Activated CD4-positive, alpha-beta T cell treated with anti-CD3 and anti-CD28 coated beads, Interleukin-2, amount 10 ng/mL, durations not matched to agents 7 days and 5 days (primary cell): Measurements from ENCODE around the gene MDFI. TPM values are rescaled to one million over a fixed set of nuclear protein-coding genes. Genes with fewer than 3 reads are reported as not detected.
"Not testable (repeated sequence)": the region's sequence is repeated elsewhere in the genome, so short reads cannot be mapped to it uniquely, and the experiment has no call there.

ENCODE experiments used
- CTCF ChIA-PET: fragments of 350-600 bp; sonication (Branson Sonifier 250); formaldehyde crosslinking; loops from one replicate; lab custom pipeline; 2021; ENCODE audit warnings: antibody characterized with exemption; lab: Charles Lee
- POLR2A ChIA-PET: fragments of 350-600 bp; sonication (Branson Sonifier 250); formaldehyde crosslinking; loops from one replicate; lab custom pipeline; 2021; ENCODE audit warnings: antibody characterized with exemption; lab: Charles Lee
- DNase-seq: peaks from one replicate; pipeline ENCODE4 v3.0.0-alpha.2; 2020
- H3K27ac Mint-ChIP-seq: one replicate; pipeline ENCODE4 v1.8.0; 2021; ENCODE audit warnings: mild to moderate bottlenecking, moderate library complexity, mixed read lengths
- H3K27me3 Mint-ChIP-seq: one replicate; pipeline ENCODE4 v1.8.0; 2021; ENCODE audit warnings: mixed read lengths
- H3K36me3 Mint-ChIP-seq: one replicate; pipeline ENCODE4 v1.8.0; 2021; ENCODE audit warnings: low read depth, mixed read lengths
- H3K4me1 Mint-ChIP-seq: one replicate; pipeline ENCODE4 v1.8.0; 2021; ENCODE audit warnings: mixed read lengths
- H3K4me3 Mint-ChIP-seq: one replicate; pipeline ENCODE4 v1.8.0; 2021; ENCODE audit warnings: mild to moderate bottlenecking, moderate library complexity, mixed read lengths
- H3K9me3 Mint-ChIP-seq: one replicate; pipeline ENCODE4 v1.8.0; 2021; ENCODE audit warnings: mixed read lengths
- total RNA-seq, 2 experiments: library from RNA; stranded (reverse); gene quantifications; one replicate each; pipeline ENCODE4 v1.2.3, GENCODE V29; 2021

Gene MDFI
- total RNA-seq, 2 experiments from 2014 or later = not detected

GRCh38 chr6:41607036-41607435 is 31.2 kb upstream of the MDFI start:
- ChIA-PET CTCF (interaction anchor here (0.9 kb wide), 1 partner anchor 8 kb away, joined by 3 read pairs; no protein-coding TSS in a partner anchor), POLR2A (no interaction called here)
- Mint-ChIP-seq H3K36me3 (no peaks in the 10 kb centered on the region), H3K9me3 (no peaks in the 10 kb centered on the region), H3K4me1 (peaks cover 4% of the 10 kb centered on the region), H3K4me3 (no peak overlapping the region), H3K27ac (no peak overlapping the region), H3K27me3 (no peaks in the 10 kb centered on the region)
- DNase-seq = no peak

GRCh38 chr6:41607736-41608135 is 30.5 kb upstream of the MDFI start:
- no peak overlapping the region for H3K27ac Mint-ChIP-seq

GRCh38 chr6:41608443-41609151 is 29.7 kb upstream of the MDFI start:
- Mint-ChIP-seq H3K4me3 (no peak overlapping the region), H3K27ac (no peak overlapping the region), H3K36me3 (no peaks in the 10 kb centered on the region), H3K9me3 (peaks cover 5% of the 10 kb centered on the region), H3K27me3 (peaks cover under 1% of the 10 kb centered on the region), H3K4me1 (no peaks in the 10 kb centered on the region)
- ChIA-PET POLR2A (no interaction called here), CTCF (interaction anchor here (1.6 kb wide), 1 partner anchor 13 kb away, joined by 3 read pairs; no protein-coding TSS in a partner anchor)
- no peak for DNase-seq

More at GRCh38 chr6:41607736-41608135, 30.5 kb upstream of the MDFI start:
- POLR2A ChIA-PET = no interaction called here
- H3K27me3 Mint-ChIP-seq = no peaks in the 10 kb centered on the region
- DNase-seq = no peak
- H3K4me3 Mint-ChIP-seq = no peak overlapping the region
- H3K4me1 Mint-ChIP-seq = peaks cover 3% of the 10 kb centered on the region
- H3K9me3 Mint-ChIP-seq = peaks cover 3% of the 10 kb centered on the region
- H3K36me3 Mint-ChIP-seq = no peaks in the 10 kb centered on the region
- CTCF ChIA-PET = no interaction called here

GRCh38 chr6:41614715-41615114 is 23.6 kb upstream of the MDFI start:
- H3K36me3 Mint-ChIP-seq = no peaks in the 10 kb centered on the region
- H3K27ac Mint-ChIP-seq = no peak overlapping the region
- no peak for DNase-seq
- no peaks in the 10 kb centered on the region for H3K4me1 Mint-ChIP-seq
- H3K4me3 Mint-ChIP-seq = no peak overlapping the region
- CTCF ChIA-PET = interaction anchor here (0.8 to 1.2 kb wide), 2 partner anchors 8 to 12 kb away, joined by 3 read pairs; no protein-coding TSS in a partner anchor
- H3K27me3 Mint-ChIP-seq = peaks cover 9% of the 10 kb centered on the region
- POLR2A ChIA-PET = no interaction called here
- H3K9me3 Mint-ChIP-seq = peaks cover 5% of the 10 kb centered on the region

- ChIA-PET POLR2A (no interaction called here), CTCF (interaction anchor here (0.8 to 1.2 kb wide), 2 partner anchors 9 to 13 kb away, joined by 3 read pairs; no protein-coding TSS in a partner anchor)
- Mint-ChIP-seq H3K27ac (no peak overlapping the region), H3K4me3 (no peak overlapping the region), H3K36me3 (no peaks in the 10 kb centered on the region), H3K9me3 (peaks cover 5% of the 10 kb centered on the region), H3K4me1 (no peaks in the 10 kb centered on the region), H3K27me3 (peaks cover 11% of the 10 kb centered on the region)
- DNase-seq = no peak
Observed at GRCh38 chr6:41615311-41615710, 23.0 kb upstream of the MDFI start.

- no peaks in the 10 kb centered on the region for H3K4me1 Mint-ChIP-seq
- no peak overlapping the region for H3K4me3 Mint-ChIP-seq
- no peak overlapping the region for H3K27ac Mint-ChIP-seq
- no peaks in the 10 kb centered on the region for H3K36me3 Mint-ChIP-seq
- no peak for DNase-seq
- ChIA-PET POLR2A (no interaction called here), CTCF (interaction anchor here (0.6 kb wide), 1 partner anchor 97 kb away, joined by 4 read pairs; no protein-coding TSS in a partner anchor)
- H3K27me3 Mint-ChIP-seq = peaks cover 23% of the 10 kb centered on the region
- peaks cover 5% of the 10 kb centered on the region for H3K9me3 Mint-ChIP-seq
Observed at GRCh38 chr6:41618598-41618997, 19.7 kb upstream of the MDFI start.

GRCh38 chr6:41619193-41619592 is 19.1 kb upstream of the MDFI start:
- H3K4me1 Mint-ChIP-seq, POLR2A ChIA-PET, H3K4me3 Mint-ChIP-seq, CTCF ChIA-PET, H3K9me3 Mint-ChIP-seq, H3K27ac Mint-ChIP-seq, H3K36me3 Mint-ChIP-seq, DNase-seq: not testable (repeated sequence)
- peaks cover 19% of the 10 kb centered on the region for H3K27me3 Mint-ChIP-seq

GRCh38 chr6:41621367-41621766 is 16.9 kb upstream of the MDFI start:
- ChIA-PET CTCF (no interaction called here), POLR2A (no interaction called here)
- H3K4me1 Mint-ChIP-seq = peaks cover 11% of the 10 kb centered on the region
- peaks cover 8% of the 10 kb centered on the region for H3K9me3 Mint-ChIP-seq
- peaks cover 19% of the 10 kb centered on the region for H3K27me3 Mint-ChIP-seq
- no peak overlapping the region for H3K27ac Mint-ChIP-seq
- no peak for DNase-seq
- no peak overlapping the region for H3K4me3 Mint-ChIP-seq
- no peaks in the 10 kb centered on the region for H3K36me3 Mint-ChIP-seq

- H3K9me3 Mint-ChIP-seq = peaks cover 8% of the 10 kb centered on the region
- ChIA-PET POLR2A (no interaction called here), CTCF (no interaction called here)
- H3K4me1 Mint-ChIP-seq = peaks cover 11% of the 10 kb centered on the region
- no peak overlapping the region for H3K4me3 Mint-ChIP-seq
- DNase-seq = no peak
- peaks cover 19% of the 10 kb centered on the region for H3K27me3 Mint-ChIP-seq
- no peak overlapping the region for H3K27ac Mint-ChIP-seq
- H3K36me3 Mint-ChIP-seq = no peaks in the 10 kb centered on the region
Observed at GRCh38 chr6:41621802-41622201, 16.5 kb upstream of the MDFI start.

- POLR2A ChIA-PET = no interaction called here
- CTCF ChIA-PET = no interaction called here
Observed at GRCh38 chr6:41622206-41622988, 15.9 kb upstream of the MDFI start.

GRCh38 chr6:41623330-41623729 is 14.9 kb upstream of the MDFI start:
- ChIA-PET POLR2A (no interaction called here), CTCF (interaction anchor here (0.6 kb wide), 1 partner anchor 457 kb away, joined by 3 read pairs; no protein-coding TSS in a partner anchor)
- H3K27me3 Mint-ChIP-seq = peaks cover 19% of the 10 kb centered on the region
- H3K4me3 Mint-ChIP-seq = no peak overlapping the region
- H3K4me1 Mint-ChIP-seq = peaks cover 11% of the 10 kb centered on the region
- DNase-seq = no peak
- peaks cover 8% of the 10 kb centered on the region for H3K9me3 Mint-ChIP-seq
- no peak overlapping the region for H3K27ac Mint-ChIP-seq
- no peaks in the 10 kb centered on the region for H3K36me3 Mint-ChIP-seq

More at GRCh38 chr6:41622206-41622988, 15.9 kb upstream of the MDFI start:
- Mint-ChIP-seq H3K4me1 (peaks cover 11% of the 10 kb centered on the region), H3K27me3 (peaks cover 19% of the 10 kb centered on the region), H3K27ac (no peak overlapping the region), H3K36me3 (no peaks in the 10 kb centered on the region), H3K9me3 (peaks cover 8% of the 10 kb centered on the region), H3K4me3 (no peak overlapping the region)
- no peak for DNase-seq

- CTCF ChIA-PET = no interaction called here
- H3K27me3 Mint-ChIP-seq = peaks cover 15% of the 10 kb centered on the region
- no peak overlapping the region for H3K4me3 Mint-ChIP-seq
- H3K27ac Mint-ChIP-seq = no peak overlapping the region
- DNase-seq = no peak
- POLR2A ChIA-PET = no interaction called here
- H3K36me3 Mint-ChIP-seq = no peaks in the 10 kb centered on the region
- H3K4me1 Mint-ChIP-seq = peaks cover 11% of the 10 kb centered on the region
- peaks cover 8% of the 10 kb centered on the region for H3K9me3 Mint-ChIP-seq
Observed at GRCh38 chr6:41624621-41625380, 13.5 kb upstream of the MDFI start.
